Retinal pigment epithelial cell (primary cell): ENCODE measurements around the gene PADI4.

Experiments
- DNase-seq: peaks from one replicate; pipeline ENCODE4 v3.0.0-alpha.2; 2010; ENCODE audit warnings: low read depth
- H3K4me3 ChIP-seq: 2 replicates; pipeline ENCODE4 v1.5.1; 2011; ENCODE audit warnings: mild to moderate bottlenecking, low read length, control low read depth, moderate library complexity
- TF ChIP-seq, protein P1 (sequence below): conservative IDR thresholded peaks from 2 replicates; pipeline ENCODE4 v1.5.1; 2011; ENCODE audit warnings: low read depth, low read length, control low read depth, inconsistent platforms

The PADI4 gene

DNA sequence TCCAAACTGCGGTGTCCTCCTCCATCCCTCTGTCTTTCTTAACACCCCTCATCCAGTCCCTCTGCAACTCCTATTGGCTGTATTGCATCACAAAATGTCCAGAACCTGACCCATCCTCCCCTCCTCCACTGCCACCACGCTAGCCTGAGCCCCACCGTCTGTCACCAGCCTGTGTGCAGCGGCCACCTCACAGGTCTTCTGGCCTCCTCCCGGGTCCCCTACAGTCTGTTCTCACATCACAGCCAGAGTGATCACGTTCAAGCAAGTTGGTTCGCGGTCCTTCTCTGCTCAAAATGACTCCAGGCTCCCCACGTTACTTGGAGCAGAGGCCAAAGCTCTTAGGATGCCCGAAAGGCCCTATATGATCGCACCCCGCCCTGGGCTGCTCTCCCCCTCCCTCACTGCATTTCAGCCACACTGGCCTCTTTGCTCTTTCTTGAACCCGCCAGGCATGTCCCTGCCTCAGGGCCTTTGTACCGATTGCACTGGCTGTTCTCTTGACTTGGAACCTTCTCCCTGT, 2.4 kb upstream of the PADI4 start:
- H3K4me3 ChIP-seq: no peak overlapping the region
- TF ChIP-seq, protein P1, sequence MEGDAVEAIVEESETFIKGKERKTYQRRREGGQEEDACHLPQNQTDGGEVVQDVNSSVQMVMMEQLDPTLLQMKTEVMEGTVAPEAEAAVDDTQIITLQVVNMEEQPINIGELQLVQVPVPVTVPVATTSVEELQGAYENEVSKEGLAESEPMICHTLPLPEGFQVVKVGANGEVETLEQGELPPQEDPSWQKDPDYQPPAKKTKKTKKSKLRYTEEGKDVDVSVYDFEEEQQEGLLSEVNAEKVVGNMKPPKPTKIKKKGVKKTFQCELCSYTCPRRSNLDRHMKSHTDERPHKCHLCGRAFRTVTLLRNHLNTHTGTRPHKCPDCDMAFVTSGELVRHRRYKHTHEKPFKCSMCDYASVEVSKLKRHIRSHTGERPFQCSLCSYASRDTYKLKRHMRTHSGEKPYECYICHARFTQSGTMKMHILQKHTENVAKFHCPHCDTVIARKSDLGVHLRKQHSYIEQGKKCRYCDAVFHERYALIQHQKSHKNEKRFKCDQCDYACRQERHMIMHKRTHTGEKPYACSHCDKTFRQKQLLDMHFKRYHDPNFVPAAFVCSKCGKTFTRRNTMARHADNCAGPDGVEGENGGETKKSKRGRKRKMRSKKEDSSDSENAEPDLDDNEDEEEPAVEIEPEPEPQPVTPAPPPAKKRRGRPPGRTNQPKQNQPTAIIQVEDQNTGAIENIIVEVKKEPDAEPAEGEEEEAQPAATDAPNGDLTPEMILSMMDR: no peak
- DNase-seq: no peak

DNA sequence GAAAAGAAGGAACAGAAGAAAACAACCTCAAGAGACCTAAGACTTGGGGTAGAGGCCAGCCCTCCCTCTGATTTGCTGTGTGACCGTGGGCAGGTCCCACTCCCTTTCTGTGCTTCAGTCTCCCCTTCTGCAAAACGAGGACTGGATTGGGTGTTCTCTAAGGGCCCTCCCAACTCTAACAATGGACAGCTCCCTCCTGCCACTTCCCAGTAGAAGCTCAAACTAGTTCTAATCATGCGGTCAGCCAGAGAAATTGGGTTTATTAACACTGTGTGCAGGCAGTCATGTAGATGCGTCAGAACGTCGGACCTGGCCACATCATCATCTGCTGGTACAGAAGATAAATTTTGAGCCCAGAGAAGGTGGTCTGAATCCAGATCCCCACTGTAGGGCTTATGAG, 1.6 kb upstream of the PADI4 start:
- no peak for DNase-seq
- H3K4me3 ChIP-seq: no peak overlapping the region
- TF ChIP-seq, protein P1: no peak

DNA sequence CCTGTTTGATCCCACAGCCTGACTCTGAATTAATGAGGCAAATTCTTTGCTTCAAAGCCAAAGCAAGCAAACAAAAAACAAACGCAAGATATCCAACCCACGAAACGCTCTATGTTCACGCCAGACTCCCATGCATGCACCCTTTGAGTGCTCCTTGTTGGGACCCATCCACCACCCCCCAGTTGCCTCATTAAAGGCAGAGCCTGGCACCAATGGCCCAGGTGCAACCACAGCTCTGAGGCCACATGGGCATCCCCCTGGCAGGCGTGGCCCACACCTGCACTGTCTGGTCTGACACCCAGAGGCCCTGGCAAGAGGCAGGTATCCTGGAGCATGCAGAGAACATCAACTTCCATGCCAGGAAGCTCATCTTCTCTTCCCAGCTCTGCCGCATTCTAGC, 1.1 kb upstream of the PADI4 start:
- DNase-seq: no peak
- TF ChIP-seq, protein P1: no peak
- no peak overlapping the region for H3K4me3 ChIP-seq

DNA sequence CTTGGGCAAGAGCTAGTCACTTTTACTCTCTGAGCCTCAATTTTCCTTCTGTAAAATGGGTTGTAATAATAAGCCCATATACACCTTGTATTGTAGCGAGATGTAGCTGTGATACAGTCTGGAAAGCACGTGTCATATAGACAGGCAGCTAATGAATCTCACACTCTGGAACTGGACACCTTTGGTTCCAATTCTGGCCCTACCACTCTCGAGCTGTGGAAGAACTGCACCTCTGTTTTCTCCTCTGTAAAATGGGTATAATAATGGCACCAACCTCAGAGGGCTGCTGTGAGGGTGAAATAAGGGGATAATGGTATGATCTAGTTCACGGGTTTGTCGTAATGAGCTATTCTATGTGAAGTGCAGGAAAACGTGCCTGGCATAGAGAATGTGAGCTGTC, 668 bp upstream of the PADI4 start:
- no peak for DNase-seq
- H3K4me3 ChIP-seq: no peak overlapping the region
- TF ChIP-seq, protein P1: no peak

DNA sequence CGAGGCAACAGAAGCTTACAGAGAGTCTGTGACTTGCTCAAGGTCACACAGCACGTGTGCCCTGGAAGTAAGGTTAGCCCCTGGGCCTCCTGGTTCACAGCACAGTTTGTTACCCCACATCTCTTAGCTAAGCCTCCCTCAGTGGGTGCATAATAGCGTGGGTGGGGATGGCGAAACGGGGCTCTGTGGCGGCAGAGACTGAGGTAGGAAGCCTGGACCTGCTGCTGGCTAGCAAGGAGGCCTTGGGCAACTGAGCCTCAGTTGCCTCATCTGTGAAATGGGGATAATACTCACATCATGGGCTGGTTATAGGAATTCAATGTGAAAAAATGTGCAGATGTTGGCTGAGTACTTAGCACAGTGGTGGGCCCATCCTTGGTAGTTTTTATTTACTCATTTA, 596 bp downstream of the PADI4 start:
- no peak for DNase-seq
- no peak overlapping the region for H3K4me3 ChIP-seq
- TF ChIP-seq, protein P1: no peak

DNA sequence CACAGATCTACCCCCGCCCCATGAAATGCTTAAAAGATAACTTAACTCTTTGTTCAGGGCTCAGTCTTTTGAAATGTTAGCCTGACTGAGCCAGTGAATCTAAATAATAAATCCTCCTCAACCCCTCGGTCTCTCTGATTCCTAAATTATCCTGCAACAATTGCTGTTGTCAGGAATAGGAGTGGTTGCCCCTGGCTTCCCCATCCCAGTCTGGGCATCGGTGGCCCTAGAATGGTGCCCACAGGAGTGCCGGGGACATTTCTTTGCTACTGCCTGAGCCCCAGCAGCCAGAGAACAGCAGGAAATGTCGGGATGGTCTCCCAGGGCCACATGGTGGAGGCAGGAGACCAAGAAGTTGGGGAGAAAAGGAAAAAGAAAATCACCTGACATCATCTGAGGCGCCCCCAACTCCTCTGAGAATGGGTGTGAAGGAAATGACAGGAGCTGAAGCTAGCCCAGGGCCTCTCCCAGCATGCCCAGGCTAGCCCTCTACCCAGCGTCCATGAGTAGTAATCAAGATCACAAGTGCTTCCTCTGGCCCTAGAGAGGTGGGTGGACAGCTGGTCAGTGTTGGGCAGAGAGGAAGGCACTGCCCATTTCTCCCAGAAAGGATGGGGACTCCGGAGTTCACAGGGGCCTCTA, 1.6 kb downstream of the PADI4 start:
- DNase-seq: no peak
- TF ChIP-seq, protein P1: no peak
- no peak overlapping the region for H3K4me3 ChIP-seq

DNA sequence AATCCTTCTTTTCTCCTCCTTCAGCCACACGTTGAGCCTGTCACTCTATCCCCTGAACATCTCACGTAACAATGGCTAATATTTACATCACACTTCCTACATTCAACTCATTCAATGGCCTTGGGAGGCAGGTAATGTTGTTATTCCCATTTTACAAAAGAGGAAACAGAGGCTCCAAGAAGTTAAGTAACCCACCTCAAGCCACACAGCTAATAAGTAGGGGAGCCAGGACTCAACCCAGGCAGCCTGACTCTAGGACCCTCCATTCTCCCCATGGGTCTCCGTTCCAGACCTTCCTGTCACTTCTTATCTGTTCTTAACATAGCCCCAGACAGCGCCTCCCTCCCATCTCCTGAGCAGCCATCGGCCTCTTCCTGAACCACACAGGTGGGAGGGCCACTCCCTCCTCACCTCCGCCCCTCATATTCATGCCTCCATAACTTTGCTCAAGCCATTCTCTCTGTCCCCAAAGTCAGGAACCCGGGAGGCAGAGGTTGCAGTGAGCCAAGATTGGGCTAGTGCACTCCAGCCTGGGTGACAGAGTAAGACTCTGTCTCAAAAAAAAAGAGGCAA, 2.2 kb downstream of the PADI4 start:
- DNase-seq: no peak
- H3K4me3 ChIP-seq: no peak overlapping the region
- TF ChIP-seq, protein P1: no peak
